Measurements from ENCODE around the gene WNT2.

WNT2 gene

GRCh38 chr7:117323851-117324711 is 1.2 kb upstream of the WNT2 start:
- TF ChIP-seq FOXP2 (optimal IDR thresholded peaks at IDR 0.05; ENCODE audit: borderline replicate concordance, extremely low read depth, extremely low read length, insufficient read depth) = no peak
- no peak for TF ChIP-seq SIN3A (IDR thresholded peaks at IDR 0.05; ENCODE audit: borderline replicate concordance, insufficient read depth, low read length)
- no peak for TF ChIP-seq TAF1 (IDR thresholded peaks at IDR 0.05; ENCODE audit: borderline replicate concordance, insufficient read depth, low read length)
- no peak for TF ChIP-seq POLR2AphosphoS5 (IDR thresholded peaks at IDR 0.05; ENCODE audit: low read depth, low read length)
- no peak for TF ChIP-seq REST (IDR thresholded peaks at IDR 0.05; ENCODE audit: insufficient read depth in 1 of 2, low read depth in 2 of 2, low read length in 2 of 2)

- TF ChIP-seq SIN3A (IDR thresholded peaks at IDR 0.05; ENCODE audit: borderline replicate concordance, insufficient read depth, low read length) = no peak
- TF ChIP-seq FOXP2 (optimal IDR thresholded peaks at IDR 0.05; ENCODE audit: borderline replicate concordance, extremely low read depth, extremely low read length, insufficient read depth) = no peak
- TF ChIP-seq POLR2AphosphoS5 (IDR thresholded peaks at IDR 0.05; ENCODE audit: low read depth, low read length) = no peak
- TF ChIP-seq TAF1 (IDR thresholded peaks at IDR 0.05; ENCODE audit: borderline replicate concordance, insufficient read depth, low read length) = no peak
- no peak for TF ChIP-seq REST (IDR thresholded peaks at IDR 0.05; ENCODE audit: insufficient read depth in 1 of 2, low read depth in 2 of 2, low read length in 2 of 2)
Measured at GRCh38 chr7:117323305-117323850, 520 bp upstream of the WNT2 start.

- TF ChIP-seq SIN3A (IDR thresholded peaks at IDR 0.05; ENCODE audit: borderline replicate concordance, insufficient read depth, low read length) (no peak), TAF1 (IDR thresholded peaks at IDR 0.05; ENCODE audit: borderline replicate concordance, insufficient read depth, low read length) (no peak), FOXP2 (optimal IDR thresholded peaks at IDR 0.05; ENCODE audit: borderline replicate concordance, extremely low read depth, extremely low read length, insufficient read depth) (no peak), REST (IDR thresholded peaks at IDR 0.05; ENCODE audit: insufficient read depth in 1 of 2, low read depth in 2 of 2, low read length in 2 of 2) (no peak), POLR2AphosphoS5 (IDR thresholded peaks at IDR 0.05; ENCODE audit: low read depth, low read length) (no peak)
Measured at GRCh38 chr7:117320523-117320922, 2.3 kb downstream of the WNT2 start.

GRCh38 chr7:117319181-117319580 is 3.7 kb downstream of the WNT2 start:
- no peak for TF ChIP-seq TAF1 (IDR thresholded peaks at IDR 0.05; ENCODE audit: borderline replicate concordance, insufficient read depth, low read length)
- TF ChIP-seq REST (IDR thresholded peaks at IDR 0.05; ENCODE audit: insufficient read depth in 1 of 2, low read depth in 2 of 2, low read length in 2 of 2) = no peak
- no peak for TF ChIP-seq POLR2AphosphoS5 (IDR thresholded peaks at IDR 0.05; ENCODE audit: low read depth, low read length)
- no peak for TF ChIP-seq FOXP2 (optimal IDR thresholded peaks at IDR 0.05; ENCODE audit: borderline replicate concordance, extremely low read depth, extremely low read length, insufficient read depth)
- no peak for TF ChIP-seq SIN3A (IDR thresholded peaks at IDR 0.05; ENCODE audit: borderline replicate concordance, insufficient read depth, low read length)

Data from PFSK-1 (cell line).